ENCODE results near the gene GPX5. TPM values are rescaled to one million over a fixed set of nuclear protein-coding genes. Genes with fewer than 3 reads are reported as not detected.
"Not testable (repeated sequence)": the region's sequence is repeated elsewhere in the genome, so short reads cannot be mapped to it uniquely, and the experiment has no call there.

Gene GPX5
- total RNA-seq, 2 donors from 2014 or later, result not detected

DNA sequence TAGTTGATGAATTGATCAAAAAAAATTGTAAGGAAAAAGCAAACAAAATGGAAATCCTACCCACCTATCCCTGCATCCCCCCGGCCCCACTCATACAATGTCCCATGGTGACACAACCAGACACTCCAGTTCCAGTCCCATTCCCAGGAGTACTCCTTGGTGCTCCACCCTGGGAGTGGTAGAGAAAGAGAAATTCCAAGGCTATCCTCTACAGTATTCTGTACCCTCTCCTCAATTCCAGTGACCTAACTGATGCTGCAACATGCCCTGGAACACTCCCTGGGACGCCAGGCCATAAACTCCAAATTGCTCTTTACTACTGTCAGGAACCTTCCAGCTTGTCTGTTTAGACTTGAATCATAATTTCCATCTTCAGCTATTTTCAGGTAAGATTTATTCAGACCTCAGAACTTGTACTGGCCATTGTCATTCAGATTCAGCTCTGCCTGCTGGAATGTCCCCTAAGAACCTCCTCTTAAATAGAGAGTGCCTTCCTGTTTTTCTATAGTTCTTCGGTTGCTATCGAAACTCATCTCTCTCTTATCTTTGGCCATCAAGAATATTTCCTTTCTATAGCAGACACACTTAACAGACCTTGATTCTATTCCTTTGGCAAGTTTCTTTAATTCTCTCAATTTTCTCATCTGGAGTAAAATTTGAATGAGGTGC is 18.7 kb upstream of the GPX5 start:
- ATAC-seq (no peak), DNase-seq (no peak)
- intact Hi-C loops (cut with DNase I), result no loop called here

DNA sequence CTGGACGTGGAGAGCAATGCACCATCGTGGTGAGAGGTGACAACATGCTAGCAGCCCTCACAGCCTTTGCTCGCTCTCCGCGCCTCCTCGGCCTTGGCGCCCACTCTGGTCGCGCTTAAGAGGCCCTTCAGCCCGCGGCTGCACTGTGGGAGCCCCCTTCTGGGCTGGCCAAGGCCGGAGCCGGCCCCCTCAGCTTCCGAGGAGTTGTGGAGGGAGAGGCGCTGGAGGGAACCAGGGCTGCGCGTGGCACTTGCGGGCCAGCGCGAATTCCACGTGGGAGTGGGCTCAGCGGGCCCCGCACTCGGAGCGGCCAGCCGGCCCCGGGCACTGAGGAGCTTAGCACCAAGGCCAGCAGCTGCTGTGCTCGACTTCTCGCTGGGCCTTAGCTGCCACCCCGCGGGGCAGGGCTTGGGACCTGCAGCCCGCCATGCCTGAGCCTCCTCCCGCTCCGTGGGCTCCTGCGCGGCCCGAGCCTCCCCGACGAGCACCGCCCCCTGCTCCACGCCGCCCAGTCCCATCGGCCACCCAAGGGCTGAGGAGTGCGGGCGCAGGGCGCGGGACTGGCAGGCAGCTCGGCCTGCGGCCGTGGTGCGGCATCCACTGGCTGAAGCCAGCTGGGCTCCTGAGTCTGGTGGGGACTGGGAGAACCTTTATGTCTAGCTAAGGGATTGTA is 13.9 kb upstream of the GPX5 start:
- intact Hi-C loops (cut with DNase I), result no loop called here
- ATAC-seq (no peak), DNase-seq (no peak)

DNA sequence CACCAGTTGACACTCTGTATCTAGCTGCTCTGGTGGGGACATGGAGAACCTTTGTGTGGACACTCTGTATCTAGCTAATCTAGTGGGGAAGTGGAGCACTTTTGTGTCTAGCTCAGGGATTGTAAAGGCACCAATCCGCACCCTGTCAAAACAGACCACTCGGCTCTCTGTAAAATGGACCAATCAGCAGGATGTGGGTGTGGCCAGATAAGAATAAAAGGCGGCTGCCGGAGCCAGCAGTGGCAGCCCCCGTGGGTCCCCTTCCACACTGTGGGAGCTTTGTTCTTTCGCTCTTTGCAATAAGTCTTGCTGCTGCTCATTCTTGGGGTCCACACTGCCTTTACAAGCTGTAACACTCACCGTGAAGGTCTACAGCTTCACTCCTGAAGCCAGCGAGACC is 13.3 kb upstream of the GPX5 start:
- intact Hi-C loops (cut with DNase I); DNase-seq; ATAC-seq: not testable (repeated sequence)

DNA sequence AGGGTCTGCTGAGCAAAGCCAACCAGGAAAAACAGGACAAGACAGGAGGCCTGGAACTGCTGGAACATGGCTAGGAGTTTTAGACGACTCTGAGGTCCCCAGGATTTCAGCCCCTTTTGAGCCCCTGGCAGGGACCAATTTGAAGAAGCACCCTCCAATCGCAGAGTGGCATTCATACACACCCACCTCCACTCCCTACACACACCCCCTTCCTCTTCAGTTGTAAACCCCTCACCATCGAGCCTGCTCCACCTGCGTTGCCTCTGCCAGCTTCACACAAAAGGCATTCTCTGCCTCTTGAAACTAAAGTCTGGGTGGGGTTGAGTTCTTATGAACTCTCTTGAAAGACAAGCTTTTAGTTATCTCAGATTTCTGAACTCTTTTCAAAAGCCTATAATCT is 10.0 kb upstream of the GPX5 start, which contains the start of gene GPX6:
Gene GPX6 (minus strand): TSS at position 118 of the 400 bp plus-strand sequence. CDS start 50 bp downstream, at position 68.
- intact Hi-C loops (cut with DNase I), result no loop called here
- ATAC-seq (no peak), DNase-seq (no peak)

DNA sequence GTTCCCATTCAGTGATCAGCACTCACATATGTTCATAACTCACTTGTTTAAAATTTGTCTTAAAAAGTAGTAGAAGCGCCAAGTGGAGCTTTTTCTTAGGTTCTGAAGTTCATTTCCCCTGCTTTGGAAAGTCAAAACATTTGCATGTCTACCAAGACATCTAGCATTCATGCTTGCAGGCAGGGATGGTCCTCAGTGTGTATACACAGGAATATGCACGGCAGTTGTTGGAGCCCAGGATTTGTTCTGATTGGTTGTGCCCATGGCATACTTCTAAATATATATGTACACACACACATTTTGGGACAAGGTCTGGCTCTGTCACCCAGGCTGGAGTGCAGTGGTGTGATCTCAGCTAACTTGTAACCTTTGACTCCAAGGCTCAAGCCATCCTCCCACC is 7.7 kb upstream of the GPX5 start:
- no peak for ATAC-seq
- DNase-seq, result no peak
- intact Hi-C loops (cut with DNase I), result no loop called here

DNA sequence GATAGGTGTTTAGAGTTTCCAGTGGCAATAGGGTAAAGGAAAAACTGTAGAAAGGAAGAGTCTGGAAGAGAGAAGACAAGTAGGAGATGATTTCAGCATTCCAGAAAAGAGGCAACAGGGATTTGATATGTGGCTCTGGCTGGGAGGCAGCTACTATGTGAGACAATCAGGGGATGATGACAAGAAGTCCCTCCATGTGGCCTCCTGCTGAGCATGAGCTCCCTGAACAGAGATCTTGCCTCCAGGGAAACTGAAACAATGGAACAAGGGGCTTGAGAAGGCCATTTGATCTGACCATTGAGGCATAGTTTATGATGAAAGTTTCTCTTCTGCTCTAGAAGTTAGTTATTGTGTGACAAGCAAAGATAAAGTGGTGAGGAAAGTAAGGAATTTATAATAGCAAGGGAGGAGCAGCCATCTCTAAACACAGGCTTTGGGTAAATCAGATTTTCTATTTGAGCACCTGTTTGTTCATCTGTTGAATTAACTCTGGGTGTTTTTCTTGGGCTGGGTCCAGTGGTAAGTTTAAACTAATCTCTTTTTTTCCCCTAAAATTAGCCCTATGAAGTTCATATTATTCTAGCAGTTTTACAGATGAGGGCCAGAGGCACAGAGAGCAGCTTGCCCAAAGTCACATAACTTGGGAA is 3.0 kb upstream of the GPX5 start:
- no peak for DNase-seq
- ATAC-seq, result no peak
- intact Hi-C loops (cut with DNase I), result no loop called here

DNA sequence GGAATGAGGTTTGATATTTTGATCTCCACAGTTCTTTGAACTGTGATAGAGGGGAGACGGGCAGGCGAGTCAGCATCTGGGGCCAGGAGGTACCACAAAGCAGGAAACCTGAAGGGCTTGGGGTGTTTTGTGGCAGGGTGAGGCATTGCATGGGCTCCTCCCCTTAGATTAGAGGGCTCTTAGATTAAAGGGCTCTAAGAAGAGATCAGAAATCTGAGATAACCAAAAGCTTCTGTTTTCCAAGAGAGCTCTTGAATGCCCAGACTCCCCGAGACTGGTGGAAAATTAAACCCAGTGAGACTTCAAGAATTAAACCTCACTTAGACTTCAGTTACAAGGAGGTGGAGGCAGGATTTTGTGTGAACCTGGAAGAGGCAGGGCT is 2.4 kb upstream of the GPX5 start:
- no peak for ATAC-seq
- no peak for DNase-seq
- intact Hi-C loops (cut with DNase I), result no loop called here

DNA sequence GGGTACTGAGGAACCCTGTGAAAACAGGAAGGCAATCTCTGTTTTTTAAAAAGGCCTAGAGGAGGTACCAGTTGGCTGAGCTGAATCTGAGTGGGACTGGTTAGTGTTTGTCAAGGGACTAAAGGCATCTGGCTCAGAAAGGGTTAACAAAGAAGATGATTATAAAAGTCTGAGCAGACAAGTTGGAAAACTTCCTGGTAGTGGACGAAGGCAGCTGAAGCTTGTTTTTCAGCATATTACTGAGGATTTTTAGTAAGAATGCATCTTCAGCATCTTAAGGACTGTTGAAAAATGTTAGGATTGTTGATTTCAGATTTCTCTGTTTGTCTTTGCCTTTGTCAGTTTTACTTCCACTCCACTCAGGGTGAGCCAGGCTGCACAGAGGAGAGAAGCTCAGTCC is 5.1 kb downstream of the GPX5 start:
- ATAC-seq, result no peak

DNA sequence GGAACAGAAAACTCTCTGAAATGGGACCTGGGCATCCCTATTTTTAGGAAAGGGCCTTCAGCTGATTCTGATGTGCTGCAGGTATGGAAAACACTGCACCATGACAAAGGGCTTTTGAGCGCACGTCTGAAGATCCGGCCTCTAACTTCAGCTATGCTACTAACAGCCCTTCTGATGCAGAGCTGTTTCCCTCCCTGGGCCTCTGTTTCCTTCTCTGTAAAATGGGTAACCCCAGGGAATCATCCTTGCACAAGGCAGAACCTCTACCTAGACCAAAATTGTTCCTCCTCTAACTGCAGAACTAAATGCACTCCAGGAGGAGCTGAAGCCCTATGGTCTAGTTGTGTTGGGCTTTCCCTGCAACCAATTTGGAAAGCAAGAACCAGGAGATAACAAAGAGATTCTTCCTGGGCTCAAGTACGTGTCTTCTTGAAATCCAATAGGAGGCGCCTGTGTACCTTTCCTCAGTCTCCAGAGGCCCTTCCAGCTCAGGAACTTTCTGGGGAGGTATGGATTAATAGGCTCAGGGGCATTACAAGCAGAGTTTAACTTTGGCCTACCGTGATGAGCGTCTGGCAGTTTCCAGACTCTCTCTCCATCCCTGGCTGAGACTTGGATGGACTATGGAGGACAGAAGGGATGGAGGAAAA is 5.9 kb downstream of the GPX5 start:
- DNase-seq (no peak), ATAC-seq (no peak)
- intact Hi-C loops (cut with DNase I), result no loop called here

More for the DNA sequence above, 5.1 kb downstream of the GPX5 start:
- no peak for DNase-seq
- intact Hi-C loops (cut with DNase I), result no loop called here

DNA sequence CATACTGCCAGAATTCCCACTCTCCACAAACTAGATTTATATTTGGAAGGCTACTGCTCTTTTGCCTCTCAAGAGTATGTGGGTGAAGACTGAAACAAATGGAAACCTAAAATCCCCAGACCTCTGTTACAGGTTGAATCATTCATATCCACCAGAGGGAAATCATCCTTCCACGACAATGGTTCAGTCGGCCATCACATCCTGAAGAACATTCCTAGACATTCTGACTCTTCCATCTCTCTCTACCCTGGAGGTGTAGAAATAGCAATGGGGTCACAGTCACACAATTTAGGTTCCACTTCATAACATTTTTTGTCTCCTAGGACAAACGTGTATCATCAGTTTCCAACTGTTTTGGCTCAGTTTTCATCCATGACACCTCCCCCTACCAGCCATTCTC is 8.6 kb downstream of the GPX5 start:
- intact Hi-C loops (cut with DNase I), result no loop called here

DNA sequence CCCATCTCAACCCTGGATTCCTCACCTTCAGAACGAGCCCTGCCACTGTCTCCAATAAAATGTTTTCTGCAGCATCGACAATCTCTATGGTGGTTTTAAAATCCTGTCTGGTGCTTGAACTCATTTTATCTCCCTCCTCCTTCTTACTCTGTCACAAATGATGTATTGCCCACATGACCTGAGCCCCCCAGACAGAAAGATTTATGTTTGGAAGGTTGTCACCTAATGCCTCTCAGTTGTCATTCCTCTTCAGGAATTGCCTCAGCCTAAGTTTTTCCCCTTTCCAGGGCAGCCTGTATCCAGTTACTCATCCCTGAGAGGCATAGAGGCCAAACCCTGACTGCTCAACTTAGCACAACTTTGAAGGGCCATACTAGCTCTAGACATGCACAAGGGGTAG is 9.2 kb downstream of the GPX5 start:
- no peak for ATAC-seq
- DNase-seq, result no peak
- intact Hi-C loops (cut with DNase I), result no loop called here

More for the DNA sequence above, 8.6 kb downstream of the GPX5 start:
- no peak for DNase-seq
- no peak for ATAC-seq

DNA sequence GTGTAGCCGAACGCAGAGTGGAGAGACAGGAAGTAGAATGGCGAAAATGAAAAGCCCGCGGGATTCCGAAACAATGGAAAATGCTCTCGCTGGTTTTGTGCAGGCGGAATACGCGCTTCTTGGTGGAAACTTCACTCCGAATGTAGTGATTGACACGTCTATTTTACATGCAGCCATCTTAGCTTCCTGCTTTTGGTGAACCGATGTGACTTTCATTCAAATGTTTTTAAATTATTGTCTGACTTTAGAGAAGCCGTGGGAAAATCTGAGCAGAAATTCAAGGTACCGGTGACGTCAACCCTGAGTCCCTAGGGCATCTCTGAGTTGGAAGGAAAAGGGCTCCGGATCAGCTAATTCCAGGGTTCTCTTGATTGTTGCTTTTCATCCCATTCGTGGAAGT is 11.4 kb downstream of the GPX5 start:
- ATAC-seq, result no peak
- no peak for DNase-seq
- intact Hi-C loops (cut with DNase I), result no loop called here

DNA sequence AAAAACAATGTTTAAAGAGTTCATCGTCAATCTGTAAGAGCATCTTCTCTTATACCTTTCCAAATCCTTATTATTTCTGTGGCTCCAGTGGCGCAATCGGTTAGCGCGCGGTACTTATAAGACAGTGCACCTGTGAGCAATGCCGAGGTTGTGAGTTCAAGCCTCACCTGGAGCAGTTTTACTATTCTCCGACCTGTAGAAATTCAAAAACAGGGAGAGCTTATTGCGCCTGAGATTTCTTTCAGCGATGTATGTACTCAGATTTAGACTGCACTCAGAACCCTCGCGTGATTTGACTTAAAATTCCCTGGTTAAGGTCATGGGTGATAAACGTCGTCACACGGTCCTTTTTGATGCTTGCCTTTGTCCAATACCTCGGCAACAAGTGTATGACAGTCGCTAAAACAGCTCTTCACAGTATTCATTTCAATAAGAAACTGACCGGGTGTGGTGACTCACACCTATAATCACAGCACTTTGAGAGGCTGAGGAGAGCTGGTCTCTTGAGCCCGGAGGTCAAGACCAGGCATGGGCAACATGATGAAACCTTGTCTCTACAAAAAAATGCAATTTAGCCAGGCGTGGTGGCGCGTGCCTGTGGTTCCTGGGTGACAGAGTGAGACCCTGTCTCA is 11.9 kb downstream of the GPX5 start:
- DNase-seq (no peak), ATAC-seq (no peak)
- intact Hi-C loops (cut with DNase I), result no loop called here

DNA sequence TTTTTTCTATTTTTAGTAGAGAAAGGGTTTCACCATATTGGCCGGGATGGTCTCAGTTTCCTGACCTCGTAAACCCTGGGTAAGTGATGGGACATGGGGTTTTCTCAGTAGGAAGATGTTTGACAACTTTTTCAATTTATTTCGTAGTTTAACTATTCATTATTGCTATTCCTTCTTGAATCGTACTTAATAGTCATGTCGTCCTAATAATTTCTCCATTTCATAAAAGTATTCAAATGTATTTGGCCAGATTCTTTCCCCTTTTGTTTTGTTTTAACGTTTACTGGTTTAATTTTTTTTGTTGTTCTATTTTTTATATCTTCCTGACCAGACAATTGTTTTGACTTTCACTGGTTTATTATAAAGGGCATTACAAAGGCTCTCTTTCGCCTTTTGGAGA is 16.3 kb downstream of the GPX5 start:
- intact Hi-C loops (cut with DNase I), result no loop called here
- no peak for ATAC-seq
- no peak for DNase-seq

DNA sequence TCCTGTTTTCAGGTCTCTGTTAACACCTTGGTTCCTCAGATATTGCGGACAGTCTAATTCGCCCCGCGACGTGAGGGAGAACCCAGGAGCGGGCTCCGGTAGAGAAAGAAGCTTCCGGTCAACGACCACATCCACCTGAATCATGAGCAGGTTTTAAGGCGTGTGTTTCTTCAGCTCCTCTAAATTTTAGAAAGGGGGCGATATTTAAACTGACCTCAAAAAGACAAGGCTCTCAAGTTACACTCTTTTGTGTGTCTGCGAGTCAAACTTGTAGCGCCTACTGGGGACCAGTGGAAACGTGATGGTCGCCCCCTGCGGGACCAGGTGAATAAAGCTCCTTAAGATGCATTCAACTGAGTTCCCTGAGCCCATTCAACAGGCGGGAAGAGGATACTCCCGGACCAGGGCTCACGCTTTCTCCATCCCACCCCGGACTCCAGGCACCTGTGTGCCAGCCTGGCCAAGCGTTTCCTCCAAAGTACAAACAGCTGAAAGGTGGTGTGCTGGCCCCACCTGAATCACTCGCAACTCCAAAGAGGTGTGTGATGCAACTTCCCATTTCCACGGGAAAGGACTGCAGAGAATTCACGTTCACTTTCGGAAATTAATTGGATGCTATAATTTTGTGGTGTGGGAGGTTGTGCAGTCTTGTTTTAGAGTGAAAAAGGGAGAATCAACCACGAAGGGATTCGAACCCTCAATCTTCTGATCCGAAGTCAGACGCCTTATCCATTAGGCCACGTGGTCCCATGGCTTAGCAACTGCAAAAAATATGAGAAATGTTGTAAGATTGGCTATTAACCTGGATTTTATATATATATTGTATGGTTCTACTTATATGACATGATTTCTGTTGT is 17.0 kb downstream of the GPX5 start:
- peak; percentile 52 for DNase-seq
- ATAC-seq, result peak; percentile 71 to 84
- intact Hi-C loops (cut with DNase I), result no loop called here

DNA sequence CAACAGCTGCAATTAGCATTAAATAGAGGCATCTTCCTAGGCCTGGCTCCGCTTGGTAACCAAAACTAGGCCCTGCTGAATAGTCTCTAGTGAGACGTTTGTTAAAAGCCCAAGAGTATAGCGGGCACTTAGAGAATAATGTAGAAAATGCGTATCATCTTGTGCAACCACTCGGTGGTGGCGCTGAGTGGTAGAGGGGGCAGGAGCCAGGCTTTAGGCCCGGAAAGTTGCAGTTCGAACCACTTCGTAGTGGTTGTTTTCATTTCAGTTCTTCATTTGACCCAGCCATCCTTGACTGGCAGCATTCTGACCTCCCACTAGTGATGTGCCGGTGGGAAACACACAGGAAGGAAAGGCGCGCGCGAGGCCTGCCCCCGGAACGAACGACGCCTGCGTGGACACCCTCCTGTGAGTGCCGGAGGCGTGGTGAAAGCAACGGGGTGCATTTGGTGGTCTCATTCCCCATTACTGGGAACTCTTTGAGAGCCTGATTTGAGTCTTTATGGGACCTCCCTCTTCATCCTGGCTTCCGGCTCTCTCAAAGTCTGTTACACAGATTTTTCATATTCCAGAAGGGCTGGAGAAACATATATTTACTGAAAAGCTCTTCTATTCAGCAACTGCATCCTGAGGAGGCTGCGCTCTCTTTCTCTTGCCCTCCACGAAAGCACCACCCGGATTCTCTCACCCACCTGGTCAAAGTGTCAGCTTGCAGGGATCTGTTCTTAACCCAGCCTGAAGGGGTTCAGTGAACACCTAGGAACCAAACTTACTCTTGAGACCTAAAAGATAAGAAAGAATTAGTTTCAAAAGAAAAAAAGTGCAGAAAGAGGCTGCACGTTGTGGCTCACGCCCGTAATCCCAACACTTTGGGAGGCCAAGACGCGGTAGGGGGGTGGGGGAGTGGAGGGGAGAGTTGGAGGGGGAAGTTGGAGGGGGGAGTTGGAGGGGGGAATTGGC is 18.2 kb downstream of the GPX5 start:
- ATAC-seq (peak; percentile 55 to 72), DNase-seq (no peak)
- intact Hi-C loops (cut with DNase I), result no loop called here

DNA sequence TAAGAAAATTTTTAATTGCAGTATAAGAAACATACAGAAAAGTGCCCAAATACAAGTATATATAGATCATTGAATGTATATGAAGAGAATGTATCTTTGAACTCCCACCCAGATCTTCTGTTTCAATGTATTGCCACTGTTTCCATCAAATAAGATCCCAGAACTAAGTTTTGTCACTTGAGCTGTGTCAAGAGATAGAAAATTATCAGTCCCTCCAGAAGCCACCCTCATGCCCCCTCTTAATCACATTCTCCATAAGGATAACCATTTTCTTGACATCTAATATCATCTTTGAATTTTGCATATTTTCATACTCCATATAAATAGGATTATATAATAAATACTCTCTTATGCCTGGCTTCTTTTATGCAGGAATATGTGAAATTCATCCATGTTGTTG is 20.3 kb downstream of the GPX5 start:
- intact Hi-C loops (cut with DNase I), result no loop called here
- ATAC-seq (no peak), DNase-seq (no peak)

DNA sequence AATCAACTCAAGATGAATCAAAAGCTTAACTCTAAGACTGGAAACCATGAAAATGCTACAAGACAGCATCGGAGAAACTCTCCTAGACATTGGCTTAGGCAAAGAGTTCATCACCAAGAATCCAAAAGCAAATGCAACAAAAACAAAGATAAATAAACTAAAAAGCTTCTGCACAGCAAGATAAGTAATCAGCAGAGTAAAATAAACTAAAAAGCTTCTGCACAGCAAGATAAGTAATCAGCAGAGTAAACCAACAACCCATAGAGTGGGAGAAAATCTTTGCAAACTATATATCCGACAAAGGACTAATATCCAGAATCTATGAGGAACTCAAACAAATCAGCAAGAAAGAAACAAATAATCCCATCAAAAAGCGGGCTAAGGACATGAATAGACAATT is 21.3 kb downstream of the GPX5 start:
- intact Hi-C loops (cut with DNase I), result not testable (repeated sequence)

More for the DNA sequence above, 21.3 kb downstream of the GPX5 start:
- ATAC-seq, DNase-seq: not testable (repeated sequence)

All from left cardiac atrium (tissue), 4 donors.